GM19351 (cell line): ENCODE data around the gene TRIP13.

Experiments
- ATAC-seq: cut with Tn5 transposase; IDR thresholded peaks from one replicate; pipeline ENCODE4 v1.9.1; 2021; ENCODE audit warnings: mild to moderate bottlenecking, moderate library complexity; ENCODE audit not compliant: unreplicated experiment

The TRIP13 gene

GRCh38 chr5:949815-950560 is 57.3 kb downstream of the TRIP13 start:
- no peak for ATAC-seq

DNA sequence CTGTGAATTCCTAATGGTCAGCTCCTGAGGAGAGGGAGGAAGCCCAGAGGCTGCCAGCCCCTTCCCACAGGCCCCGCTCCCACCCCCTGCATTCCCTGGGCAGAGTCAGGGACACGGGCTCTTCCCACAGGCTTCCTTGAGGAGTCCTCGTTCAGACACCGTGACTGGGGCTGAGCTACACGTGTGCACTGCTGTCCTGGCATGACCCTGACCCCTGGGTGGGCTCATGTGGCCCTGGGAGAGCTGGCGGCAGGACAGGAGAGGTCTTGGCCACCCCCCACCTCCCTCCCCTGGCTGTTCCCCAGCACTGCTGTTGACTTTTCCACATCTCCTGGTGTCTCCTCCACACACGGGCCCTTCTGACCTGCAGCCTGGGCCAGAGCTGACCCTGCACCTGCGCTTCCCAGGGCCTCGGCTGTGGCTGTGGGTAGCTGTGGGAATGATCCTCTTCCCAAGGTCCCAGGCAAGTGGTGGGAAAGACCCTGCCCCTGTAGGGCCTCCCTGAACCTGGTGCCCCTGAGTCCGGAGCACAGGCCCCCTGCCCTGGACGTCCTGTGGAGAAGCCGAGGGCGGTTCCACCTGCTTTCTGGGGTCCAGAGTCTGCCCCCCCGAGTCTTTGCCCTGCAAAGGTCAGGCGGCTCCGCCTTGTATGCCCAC is 59.4 kb downstream of the TRIP13 start:
- no peak for ATAC-seq

DNA sequence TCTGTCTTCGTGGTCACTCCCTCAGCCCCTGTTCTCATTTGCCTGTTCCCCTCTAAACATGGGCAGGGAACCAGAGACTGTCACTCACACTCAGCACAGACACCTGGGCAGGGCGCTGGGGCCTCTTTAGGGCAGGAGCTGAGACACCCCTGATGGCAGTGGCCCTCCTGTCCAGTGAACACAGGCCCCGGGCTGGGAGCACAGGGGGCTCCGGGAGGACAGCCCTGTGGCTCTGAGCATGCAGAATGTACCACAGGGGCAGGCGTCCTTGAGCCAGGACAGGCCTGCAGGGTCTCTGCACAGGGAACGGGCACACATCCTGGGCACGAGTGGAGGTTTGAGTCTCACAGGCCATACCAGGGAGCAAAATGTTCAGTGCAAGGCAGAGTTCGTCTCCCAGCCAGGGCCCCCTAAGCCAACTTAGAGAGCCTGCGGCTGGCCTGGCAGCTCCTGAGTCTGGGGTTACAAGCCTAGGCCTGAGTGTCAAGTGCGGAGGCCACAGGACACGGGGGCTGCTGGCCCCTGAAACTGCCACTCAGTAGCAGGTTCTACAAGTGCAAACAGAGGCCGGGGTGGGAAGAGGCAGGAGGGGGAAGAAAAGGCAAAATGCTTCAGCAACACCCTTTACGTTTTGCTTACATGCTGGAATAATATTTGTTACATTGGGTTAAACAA is 60.0 kb downstream of the TRIP13 start:
- ATAC-seq: no peak

DNA sequence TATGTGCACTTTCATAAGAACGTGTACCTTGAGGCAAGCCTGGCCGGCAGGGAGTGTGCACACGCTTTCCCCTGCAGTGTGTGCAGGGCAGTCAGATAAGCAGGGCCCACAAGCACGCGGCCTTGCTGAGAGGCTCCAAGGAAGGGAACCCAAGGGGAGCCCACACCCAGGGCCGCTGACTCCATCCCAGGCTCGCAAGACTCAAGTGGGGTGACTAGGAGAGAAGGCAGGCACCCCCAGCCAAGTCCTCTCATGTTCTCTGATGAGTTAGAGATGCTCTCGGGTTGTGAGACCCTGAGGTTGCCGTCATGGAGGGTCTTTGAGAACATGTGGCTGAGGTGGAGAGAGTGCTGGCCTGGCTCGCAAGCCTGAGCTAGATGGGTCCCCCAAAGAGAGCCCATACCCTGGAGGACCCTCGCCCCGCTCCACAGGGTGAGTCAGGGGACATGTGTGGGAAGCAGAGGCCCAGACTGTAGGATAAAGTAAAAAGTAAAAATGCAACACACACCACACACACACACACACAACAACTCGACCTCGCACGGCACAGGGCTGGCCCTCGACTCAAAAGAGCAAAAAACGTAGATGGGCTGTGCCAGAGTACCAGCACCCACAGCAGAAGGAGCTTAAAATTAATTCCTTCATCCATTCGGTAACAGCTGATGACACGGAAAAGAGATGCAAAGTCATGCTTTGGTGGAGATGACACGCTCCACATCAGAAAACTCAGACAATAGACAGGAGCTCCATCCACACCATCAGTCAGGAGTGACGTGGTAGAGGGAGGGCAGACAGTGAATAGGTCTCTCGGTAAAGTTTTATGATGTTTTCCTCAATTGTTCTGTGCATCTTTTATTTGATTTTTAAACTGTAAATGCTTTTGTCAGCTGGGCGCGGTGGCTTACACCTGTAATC is 61.1 kb downstream of the TRIP13 start:
- ATAC-seq: no peak

- no peak for ATAC-seq
Measured at GRCh38 chr5:955886-956761, 63.4 kb downstream of the TRIP13 start.

- ATAC-seq: peak; percentile 63
Measured at GRCh38 chr5:956941-957747, 64.5 kb downstream of the TRIP13 start.

- no peak for ATAC-seq
Measured at GRCh38 chr5:957748-958485, 65.2 kb downstream of the TRIP13 start.

DNA sequence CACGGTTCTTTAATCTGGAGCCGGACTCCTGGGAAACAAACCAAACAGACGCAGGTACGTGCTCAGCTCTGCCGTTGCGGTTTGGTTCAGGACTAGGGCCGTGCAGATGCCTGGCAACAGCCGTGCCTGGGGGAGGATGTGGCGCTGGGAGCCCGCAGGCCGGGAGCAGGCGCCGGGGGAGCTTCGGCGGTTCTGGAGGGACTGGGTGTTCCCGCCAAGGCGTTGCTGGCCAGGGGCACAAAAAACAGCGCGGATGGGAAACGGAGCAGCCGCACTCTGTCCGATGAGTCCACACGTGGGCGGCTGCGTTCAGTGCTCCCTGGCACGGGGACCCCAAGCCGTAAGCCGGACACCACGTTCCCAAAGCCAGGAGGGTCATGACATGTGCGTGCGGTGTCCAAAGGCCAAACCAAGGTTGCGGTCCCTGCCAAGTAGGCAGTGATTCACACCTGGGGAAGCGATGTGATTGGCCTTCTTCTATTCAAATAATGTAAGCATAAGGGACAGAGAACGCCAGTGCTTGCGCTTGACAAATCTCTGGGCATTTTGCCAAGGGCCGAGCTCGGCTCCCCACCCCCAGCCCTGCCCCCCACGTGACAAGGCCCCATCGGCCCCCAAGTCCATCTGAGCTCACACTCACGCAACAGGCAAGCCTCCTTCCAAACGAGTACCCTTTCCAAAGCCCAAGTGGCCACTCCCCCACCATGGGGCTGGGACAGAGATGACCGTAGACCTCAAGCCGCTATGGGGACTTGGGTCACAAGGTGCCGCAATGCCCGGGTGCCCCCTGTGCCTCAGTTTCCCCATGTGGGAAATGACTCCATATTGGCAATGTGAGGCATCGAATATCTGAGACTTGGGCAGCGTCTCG is 66.3 kb downstream of the TRIP13 start:
- no peak for ATAC-seq

- ATAC-seq: no peak
Measured at GRCh38 chr5:959581-960531, 67.2 kb downstream of the TRIP13 start.

DNA sequence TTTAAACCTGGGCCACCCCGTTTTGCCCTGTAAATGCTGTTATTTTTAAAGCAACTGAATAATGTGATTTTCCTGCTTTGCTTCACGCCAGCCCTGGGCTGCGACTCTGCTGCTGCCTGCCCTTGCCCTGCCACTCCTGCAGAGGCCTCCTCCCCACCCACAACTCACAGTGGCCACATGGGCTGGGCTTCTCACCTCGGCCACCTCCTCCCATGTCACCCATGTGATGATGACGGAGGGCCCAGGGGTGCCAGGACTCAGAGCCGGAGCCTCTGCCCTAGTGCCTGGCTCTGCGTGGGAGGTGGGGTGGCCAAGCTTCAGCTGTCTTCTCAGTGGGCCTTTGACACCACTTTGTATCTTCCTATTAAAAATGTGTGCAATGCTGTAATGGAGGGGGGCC is 67.9 kb downstream of the TRIP13 start:
- ATAC-seq: no peak

- no peak for ATAC-seq
Measured at GRCh38 chr5:961002-961710, 68.5 kb downstream of the TRIP13 start.

GRCh38 chr5:961711-962240 is 69.1 kb downstream of the TRIP13 start:
- no peak for ATAC-seq

DNA sequence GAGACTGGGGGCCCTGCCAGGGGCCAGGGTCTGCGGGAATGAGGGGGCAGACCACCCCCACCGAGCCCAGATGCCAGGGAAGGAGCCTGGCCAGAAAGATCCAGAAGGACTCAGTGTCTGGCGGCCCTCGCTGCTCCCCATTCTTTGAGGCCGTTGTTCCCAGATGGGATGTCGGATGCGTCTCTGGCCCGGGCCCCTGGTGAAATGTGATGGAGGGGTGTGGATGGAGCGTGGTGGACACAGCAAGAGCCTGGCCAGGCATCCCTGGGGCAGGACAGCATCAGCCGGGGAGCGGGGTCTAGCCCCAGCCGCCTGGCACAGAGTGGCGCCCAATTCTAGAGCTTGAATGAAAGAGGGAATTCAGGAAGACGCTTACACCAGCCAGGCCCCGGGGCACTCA is 69.7 kb downstream of the TRIP13 start:
- no peak for ATAC-seq

DNA sequence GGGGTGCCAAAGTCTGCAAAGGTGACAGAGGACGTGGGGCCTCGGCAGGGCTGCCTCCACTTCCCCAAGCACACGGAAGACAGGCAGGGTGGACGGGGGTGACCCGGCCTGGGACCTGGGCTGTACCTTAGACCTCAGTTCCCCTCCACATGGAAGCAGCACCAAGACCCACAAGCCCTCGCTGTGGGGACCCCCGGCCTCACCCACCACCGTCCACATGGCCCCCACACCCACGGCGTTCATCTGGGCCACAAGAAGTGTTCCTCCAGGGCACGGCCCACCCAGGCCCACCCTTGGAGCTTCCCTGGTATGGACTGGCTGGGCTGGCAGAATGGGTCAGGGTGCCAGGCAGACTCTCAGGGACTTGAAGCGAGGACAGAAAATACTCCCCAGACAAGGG is 70.1 kb downstream of the TRIP13 start:
- ATAC-seq: no peak

GRCh38 chr5:963310-963672 is 70.6 kb downstream of the TRIP13 start:
- ATAC-seq: no peak
